ENCODE measurements around the gene ATP6V1G1.

GRCh38 chr9:114555696-114556095 lies 31.9 kb upstream of the ATP6V1G1 start:
- no peak for TF ChIP-seq CTCF (IDR thresholded peaks at IDR 0.05)
- TF ChIP-seq GATA3 (IDR thresholded peaks at IDR 0.05; ENCODE audit: borderline replicate concordance): no peak
- TF ChIP-seq JUN (IDR thresholded peaks at IDR 0.05): no peak
- TF ChIP-seq NFE2L2 (conservative IDR thresholded peaks at IDR 0.05; ENCODE audit: low read length): no peak
- no peak for TF ChIP-seq RAD21 (conservative IDR thresholded peaks at IDR 0.05 in 1 of 2, IDR thresholded peaks at IDR 0.05 in 1 of 2)
- no peak for TF ChIP-seq NPAS2 (CRISPR knock-in tag; IDR thresholded peaks at IDR 0.05; ENCODE audit: borderline replicate concordance)
- no peak for TF ChIP-seq REST (IDR thresholded peaks at IDR 0.05)
- TF ChIP-seq JUNB (IDR thresholded peaks at IDR 0.05): no peak
- no peak for TF ChIP-seq FOSL2 (IDR thresholded peaks at IDR 0.05)
- no peak for TF ChIP-seq FOSL2 (CRISPR knock-in tag; IDR thresholded peaks at IDR 0.05)
- no peak for TF ChIP-seq PBX3 (IDR thresholded peaks at IDR 0.05)

Data from A549 (cell line).